SH-SY5Y (cell line): ENCODE measurements around the gene DNAH2.

ENCODE experiments used
- GATA2 ChIP-seq: IDR thresholded peaks from 2 replicates; pipeline ENCODE4 v1.6.1; 2011; ENCODE audit warnings: mild to moderate bottlenecking, low read depth, low read length
- GATA3 ChIP-seq: IDR thresholded peaks from 2 replicates; pipeline ENCODE4 v1.6.1; 2011; ENCODE audit warnings: low read depth, mild to moderate bottlenecking, low read length, moderate library complexity

Gene DNAH2

DNA sequence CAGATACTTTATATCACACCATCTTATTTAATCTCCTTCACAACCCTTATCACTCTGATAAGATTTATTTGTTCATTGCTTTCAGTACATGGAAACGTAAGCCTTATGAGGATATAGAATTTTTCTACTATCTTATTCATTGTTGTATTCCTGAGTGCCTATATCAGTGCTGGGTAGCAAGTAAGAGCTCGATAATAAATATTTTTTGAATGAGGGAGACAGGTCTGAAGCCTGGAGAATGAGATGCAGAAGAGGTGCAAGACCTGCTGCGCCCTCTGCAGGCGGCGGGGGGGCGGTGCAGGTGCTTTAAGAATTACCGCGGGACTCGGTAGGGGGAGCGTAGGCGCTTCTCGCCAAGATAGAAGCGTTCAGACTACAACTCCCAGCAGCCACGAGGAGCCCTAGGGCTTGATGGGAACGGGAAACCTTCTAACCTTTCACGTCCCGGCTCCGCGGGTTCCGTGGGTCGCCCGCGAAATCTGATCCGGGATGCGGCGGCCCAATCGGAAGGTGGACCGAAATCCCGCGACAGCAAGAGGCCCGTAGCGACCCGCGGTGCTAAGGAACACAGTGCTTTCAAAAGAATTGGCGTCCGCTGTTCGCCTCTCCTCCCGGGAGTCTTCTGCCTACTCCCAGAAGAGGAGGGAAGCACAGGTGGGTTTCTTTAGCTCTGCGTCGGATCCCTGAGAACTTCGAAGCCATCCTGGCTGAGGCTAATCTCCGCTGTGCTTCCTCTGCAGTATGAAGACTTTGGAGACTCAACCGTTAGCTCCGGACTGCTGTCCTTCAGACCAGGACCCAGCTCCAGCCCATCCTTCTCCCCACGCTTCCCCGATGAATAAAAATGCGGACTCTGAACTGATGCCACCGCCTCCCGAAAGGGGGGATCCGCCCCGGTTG is 29.4 kb upstream of the DNAH2 start, which contains the start of gene WRAP53:
WRAP53 (plus strand) TSS at position 570 of the 900 bp plus-strand sequence; CDS start at position 742, 172 bp downstream.
- TF ChIP-seq GATA2 (no peak), GATA3 (no peak)

- no peak for TF ChIP-seq GATA2
- no peak for TF ChIP-seq GATA3
These were observed 28.7 kb upstream of the DNAH2 start for GRCh38 chr17:7688808-7689316.

DNA sequence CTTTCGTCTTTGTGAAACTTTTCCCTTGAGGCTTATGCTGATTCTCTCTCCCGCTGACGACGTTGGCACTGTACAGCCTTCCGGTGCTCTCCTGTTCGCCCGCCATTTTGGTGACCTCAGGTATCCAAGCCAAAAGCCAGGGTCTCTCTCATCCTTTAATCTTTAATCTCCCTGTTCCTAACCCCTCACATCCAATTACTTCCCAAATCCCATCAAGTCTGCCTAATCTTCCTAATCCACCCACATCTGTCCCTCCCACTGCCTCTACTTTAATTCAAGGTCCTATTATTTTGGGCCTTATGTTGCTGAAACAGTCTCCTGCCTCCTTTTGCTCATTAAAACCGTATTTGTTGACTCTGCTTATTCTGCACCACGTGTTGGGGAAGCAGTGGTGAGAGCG is 22.0 kb upstream of the DNAH2 start:
- TF ChIP-seq GATA2 = no peak
- no peak for TF ChIP-seq GATA3

DNA sequence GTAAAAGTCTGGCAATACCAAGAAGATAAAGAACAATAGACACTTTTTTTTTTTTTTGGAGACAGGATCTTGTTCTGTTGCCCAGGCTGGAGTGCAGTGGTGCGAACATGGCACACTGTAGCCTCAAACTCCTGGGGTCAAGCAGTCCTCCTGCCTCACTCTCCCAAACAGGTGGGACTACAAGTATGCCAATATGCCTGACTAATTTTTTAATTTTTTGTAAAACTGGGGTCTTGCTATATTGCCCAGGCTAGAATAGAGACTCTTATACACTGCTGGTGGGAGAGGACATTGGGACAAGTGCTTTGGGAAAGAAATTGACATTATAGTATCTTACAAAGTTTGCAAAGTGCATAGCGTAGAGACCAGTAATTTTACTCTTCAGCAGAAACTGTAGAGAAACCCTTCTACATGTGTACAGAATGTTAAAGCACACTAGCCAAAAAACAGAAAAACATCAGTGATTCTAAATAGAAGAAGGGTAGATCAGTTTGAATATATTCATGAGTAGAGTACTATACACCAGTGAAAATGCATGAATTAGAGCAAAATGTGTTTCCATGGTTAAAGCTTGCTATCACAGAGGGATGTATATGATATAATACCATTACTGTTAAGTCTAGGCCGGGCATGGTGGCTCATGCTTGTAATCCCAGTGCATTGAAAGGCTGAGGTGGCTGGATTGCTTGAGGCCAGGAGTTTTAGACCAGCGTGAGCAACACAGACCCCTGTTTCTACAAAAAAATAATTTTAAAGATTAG is 19.5 kb upstream of the DNAH2 start:
- TF ChIP-seq GATA3 = no peak
- no peak for TF ChIP-seq GATA2

DNA sequence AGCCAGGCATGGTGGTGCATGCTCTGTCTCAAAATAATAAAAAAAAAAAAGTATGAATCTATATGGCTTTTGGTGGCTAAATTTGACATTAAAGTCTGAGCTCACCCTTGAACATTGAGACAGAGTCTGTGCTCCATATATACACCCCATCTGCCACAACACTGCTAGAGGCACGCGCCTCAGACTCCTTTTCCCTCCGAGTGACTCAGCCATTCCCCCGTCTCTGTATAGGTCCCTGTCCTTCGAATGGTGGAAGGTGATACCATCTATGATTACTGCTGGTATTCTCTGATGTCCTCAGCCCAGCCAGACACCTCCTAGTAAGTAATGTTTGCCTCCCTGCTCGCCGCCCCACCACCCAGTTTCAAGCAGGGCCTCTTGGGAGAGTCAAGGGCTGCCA is 17.0 kb upstream of the DNAH2 start:
- TF ChIP-seq GATA2 = no peak
- no peak for TF ChIP-seq GATA3

- TF ChIP-seq GATA3 (no peak), GATA2 (no peak)
These were observed 15.9 kb upstream of the DNAH2 start for GRCh38 chr17:7701681-7702080.

- TF ChIP-seq GATA2 = no peak
- TF ChIP-seq GATA3 = no peak
These were observed 14.8 kb upstream of the DNAH2 start for GRCh38 chr17:7702776-7703175.

- TF ChIP-seq GATA2 = no peak
These were observed 13.7 kb upstream of the DNAH2 start for GRCh38 chr17:7703584-7704479.

DNA sequence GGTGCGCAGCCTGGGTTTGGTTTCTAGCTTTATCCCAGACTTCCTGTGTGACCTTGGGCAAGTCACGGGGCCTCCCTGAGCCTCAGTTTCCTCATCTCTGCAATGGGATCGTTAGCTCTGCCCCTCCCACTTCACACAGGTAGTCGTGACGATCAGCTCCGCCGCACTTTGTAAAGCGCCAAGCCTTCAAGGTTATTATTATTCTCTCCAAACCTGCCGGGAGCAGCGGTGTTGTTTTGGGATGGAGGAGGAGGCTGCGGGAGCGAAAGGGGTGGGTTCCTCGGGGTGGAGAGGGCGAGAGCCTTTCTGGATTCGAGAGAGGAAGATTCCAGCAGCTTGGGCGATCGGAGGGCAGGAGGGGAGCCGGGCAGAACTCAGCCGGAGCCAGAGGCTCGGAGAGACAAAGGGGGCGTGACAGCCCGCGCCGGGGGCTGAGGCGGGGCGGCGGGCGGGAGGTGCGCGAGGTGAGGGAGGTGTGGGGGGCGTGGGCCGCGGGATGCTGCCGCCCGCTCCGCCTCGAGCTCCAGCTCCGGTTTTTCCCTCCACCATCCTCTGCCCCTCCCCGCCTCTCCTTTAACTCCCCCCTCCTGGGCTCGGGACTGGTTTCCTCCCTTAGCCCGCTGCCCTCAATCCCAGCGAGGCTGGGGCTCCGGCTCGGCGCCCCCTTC is 12.8 kb upstream of the DNAH2 start, which contains the start of gene EFNB3:
EFNB3 (plus strand) TSS at position 602 of the 668 bp plus-strand sequence. CDS start 397 bp downstream, outside the sequence.
- TF ChIP-seq GATA3 (no peak), GATA2 (no peak)

DNA sequence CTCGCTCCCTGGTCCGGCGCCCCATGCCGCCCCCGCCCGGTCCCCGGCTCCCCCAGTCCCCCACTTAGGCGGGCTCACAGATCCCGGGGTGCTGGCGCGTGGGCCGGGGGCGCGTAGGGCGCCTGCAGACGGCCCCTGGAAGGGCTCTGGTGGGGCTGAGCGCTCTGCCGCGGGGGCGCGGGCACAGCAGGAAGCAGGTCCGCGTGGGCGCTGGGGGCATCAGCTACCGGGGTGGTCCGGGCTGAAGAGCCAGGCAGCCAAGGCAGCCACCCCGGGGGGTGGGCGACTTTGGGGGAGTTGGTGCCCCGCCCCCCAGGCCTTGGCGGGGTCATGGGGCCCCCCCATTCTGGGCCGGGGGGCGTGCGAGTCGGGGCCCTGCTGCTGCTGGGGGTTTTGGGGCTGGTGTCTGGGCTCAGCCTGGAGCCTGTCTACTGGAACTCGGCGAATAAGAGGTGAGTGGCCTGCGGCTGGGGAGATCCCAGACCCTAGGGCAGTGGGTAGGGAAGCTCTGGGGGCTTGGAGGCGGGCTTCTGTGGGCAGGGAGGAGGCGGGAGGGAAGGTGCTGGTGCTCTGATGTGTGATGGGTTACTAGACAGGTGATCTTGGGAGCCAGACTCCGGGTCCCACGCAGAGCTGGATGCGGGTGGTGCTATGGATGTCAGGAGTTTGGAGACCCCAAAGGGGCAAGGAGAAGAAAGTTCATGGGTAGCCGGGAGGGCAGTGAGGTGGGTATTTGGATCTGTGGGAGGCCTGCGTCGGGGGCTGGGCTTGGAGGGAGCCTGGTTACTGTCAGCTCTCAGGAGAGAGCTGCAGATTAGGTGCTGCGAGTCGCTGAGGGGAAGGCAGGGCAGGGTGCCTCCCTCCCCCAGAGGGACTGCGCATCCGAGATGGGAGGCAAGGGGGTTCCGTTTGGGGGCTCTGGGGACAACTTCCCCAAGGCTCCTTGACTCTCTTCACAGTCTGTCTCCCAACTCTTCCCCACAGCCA is 12.0 kb upstream of the DNAH2 start:
- TF ChIP-seq GATA2 (no peak), GATA3 (no peak)

DNA sequence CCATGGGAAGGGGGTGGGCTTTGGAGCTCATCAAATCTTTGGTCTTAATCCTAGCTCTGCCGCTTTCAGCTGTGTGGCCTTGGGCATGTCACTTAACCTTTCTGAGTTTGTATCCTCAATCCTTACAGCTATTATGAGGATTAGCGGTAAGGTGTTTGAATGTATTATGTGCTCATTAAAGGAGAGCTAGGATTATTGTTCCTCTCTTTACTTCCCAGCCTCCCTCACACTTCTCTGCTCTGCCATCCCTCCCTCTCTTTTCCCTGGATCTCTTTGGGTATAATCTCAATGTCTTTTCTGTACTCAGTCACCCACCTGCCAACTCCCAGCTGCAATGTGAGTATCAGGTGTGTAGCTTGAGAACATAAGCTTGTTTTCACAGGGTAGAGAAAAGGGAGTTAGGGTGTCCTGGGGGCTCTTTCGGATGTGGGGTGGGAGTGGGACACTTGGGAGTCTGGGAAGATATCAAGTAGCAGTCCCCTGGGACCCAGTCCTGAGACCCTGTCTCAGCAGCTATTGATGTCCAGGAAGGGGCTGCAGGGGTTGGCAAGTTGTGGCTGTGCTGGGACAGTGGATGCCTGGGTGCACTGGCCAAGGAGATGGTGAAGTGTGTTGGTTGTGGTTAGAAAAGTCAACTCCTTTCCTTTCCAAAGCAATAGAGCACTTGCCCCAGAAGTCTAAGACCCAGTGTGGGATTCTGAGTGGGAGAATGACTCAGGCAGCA is 10.8 kb upstream of the DNAH2 start:
- TF ChIP-seq GATA2 = no peak
- TF ChIP-seq GATA3 = no peak
